Bone marrow (tissue), 2 donors: ENCODE data around the gene CCDC47.

Experiments used
- DNase-seq, 2 donors: peaks; one replicate each; lab custom pipeline; 2025; lab: John Stamatoyannopoulos, UW

Gene CCDC47

GRCh38 chr17:63783522-63783921, 10.1 kb upstream of the CCDC47 start:
- no peak for DNase-seq

DNA sequence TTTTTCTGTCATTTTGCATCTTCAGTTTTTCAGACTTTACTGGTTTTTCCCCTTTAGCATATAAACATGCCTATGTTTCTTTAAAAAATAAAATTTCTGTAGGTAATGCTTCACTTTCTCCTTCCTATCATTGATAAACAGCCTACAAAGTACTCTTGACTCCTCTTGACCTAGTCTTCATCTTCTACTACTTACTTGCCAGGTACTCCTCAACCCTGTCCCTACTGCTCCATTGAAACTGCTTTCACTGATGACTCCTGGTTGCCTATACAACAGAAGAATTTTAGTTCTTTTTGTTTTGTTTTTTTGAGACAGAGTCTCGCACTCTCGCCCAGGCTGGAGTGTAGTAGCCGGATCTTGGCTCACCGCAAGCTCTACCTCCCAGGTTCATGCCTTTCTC, 7.5 kb upstream of the CCDC47 start:
- no peak for DNase-seq

- no peak for DNase-seq
These were observed 7.1 kb upstream of the CCDC47 start for GRCh38 chr17:63780507-63780906.

DNA sequence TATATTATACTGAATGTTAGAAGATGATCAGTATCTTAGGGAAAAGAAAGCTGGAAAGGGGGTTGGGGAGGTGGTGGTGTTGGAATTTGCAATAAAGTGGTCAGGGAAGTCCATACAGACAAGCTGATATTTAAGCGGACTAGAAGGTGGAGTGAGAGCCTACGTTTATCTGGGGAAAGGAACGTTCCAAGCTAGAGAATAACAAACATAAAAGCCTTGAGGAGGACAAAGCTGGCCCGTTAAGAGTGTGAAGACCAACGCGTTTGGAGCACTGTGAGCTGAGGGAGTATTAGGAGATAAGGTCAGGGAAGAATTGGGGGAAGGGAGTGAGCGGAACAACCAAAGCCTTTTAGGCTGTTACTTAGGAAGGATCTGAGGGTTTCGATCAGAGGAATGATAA, 2.0 kb upstream of the CCDC47 start:
- no peak for DNase-seq

- no peak for DNase-seq
These were observed 1.5 kb upstream of the CCDC47 start for GRCh38 chr17:63774969-63775265.

DNA sequence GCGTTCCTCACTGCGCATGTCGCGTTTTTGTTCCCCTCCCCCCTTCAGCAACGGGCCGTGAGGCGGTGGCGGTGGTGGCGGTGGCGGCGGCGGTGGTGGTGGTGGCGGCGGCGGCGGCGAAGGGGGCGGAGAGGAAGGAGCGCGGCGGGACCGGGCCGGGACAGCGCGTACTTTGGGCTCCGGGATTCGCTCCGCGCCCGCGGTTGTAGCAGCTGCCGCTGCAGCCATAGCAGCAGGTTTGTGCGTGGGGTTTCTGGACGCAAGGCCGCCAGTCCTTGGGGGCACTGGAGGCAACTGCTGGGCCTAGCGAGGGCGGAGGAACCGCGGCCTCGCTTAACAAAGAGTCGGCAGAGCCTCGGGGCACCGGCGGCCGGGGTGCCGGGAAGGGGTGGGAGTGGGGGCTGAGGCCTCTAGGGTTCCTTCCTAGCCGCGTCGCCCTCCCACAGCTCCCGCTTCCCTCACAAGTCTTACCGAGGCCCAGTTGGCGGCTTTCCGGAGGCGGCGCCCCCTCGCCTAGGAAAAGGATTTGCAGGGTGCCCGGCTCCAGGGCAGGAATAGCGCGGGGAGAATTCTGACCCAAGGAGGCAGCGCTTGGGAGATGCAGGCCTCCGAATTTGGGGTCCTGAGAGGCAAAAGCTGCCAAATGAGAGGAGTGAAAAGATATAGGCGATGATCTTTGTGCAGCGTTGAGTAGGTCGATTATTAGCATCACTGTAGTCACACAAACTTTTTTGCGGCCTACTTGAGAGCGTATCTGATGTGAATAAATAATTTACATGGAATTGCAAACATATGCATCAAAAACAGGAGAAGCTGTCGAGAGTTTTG, 958 bp upstream of the CCDC47 start, which contains the start of gene DDX42:
TSS of gene DDX42 (plus strand) at position 30 of the 828 bp plus-strand sequence. CDS start 12,880 bp downstream, outside the sequence.
- DNase-seq = peak in 1 of 2 donors; percentile 47

DNA sequence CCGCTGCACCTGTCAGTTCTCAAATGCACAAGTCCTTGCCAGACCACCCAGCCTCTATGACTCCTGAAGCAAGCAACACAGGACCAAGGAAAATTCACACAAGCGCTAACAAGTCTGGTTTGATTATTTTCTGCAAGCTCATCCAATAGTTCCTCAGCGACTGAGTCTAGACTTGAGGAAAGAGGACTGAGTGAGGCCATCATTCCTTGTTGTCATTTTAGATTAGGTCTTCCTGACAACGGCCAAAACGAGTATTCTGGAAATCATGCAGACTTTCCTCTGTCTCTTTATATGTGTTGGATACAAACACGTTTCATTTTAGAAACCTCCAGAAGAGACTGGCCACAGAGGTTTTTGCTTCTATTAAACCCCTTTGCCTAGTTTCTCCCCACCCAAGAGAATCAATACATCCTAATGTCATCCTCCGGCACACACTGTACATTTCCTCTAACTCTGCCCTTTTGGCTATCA, 561 bp downstream of the CCDC47 start:
- DNase-seq = no peak

- DNase-seq = no peak
These were observed 5.0 kb downstream of the CCDC47 start for GRCh38 chr17:63768433-63768832.

DNA sequence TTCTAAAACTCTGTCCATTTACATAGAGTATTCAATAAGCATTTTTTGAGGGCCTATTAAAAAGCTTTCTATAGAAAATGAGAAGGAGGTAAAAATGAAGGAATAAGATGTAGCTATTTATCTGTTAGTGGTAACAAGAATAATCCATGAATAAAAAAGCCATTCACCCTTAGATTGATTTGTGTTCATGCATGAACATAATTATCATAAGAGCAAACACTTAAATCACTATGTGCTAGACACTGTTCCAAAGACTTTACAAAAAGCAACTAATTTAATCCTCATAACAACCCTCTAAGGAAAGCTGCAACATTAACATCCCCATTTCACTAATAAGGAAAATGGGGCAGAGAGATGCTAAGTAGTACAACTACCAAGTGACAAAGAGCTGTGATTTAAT, 6.6 kb downstream of the CCDC47 start:
- DNase-seq = no peak

GRCh38 chr17:63764716-63765115, 8.7 kb downstream of the CCDC47 start:
- no peak for DNase-seq

- no peak for DNase-seq
These were observed 11.0 kb downstream of the CCDC47 start for GRCh38 chr17:63762161-63763078.

- DNase-seq = no peak
These were observed 12.4 kb downstream of the CCDC47 start for GRCh38 chr17:63760771-63761539.

DNA sequence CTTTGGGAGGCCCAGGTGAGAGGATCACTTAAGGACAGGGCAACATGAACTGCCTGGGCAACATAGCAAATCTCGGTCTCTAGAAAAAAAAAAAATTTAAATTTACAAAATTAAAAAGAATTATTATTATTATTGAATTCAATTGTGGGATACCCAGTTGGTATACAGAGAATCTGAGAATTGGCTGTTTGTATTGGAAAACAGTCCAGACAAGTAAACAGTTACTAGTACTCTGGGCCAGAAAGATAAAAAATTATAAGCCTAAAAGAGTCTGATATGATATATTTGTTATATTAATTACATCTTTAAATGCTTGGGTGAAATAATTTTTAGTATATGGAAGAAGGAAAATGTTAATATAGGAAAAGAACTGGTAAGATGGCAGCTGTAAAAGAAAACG, 15.0 kb downstream of the CCDC47 start:
- DNase-seq = no peak

DNA sequence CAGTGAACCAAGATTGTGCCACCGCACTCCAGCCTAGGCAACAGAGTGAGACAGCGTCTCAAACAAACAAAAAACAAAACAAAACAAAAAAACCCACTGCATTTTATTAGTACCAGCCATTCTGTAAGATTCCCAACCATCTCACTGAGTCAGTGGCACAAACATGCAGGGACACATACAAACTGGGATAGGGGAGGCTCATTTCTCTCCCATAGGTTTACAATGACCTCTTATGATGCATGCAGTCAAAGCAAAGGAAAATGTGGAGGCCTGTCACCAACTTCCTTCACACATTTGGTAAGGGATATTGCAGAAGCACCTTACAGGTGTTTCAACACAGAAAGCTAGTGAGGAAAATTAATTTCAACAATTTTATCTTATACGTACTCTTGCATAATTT, 19.4 kb downstream of the CCDC47 start:
- DNase-seq = no peak

DNA sequence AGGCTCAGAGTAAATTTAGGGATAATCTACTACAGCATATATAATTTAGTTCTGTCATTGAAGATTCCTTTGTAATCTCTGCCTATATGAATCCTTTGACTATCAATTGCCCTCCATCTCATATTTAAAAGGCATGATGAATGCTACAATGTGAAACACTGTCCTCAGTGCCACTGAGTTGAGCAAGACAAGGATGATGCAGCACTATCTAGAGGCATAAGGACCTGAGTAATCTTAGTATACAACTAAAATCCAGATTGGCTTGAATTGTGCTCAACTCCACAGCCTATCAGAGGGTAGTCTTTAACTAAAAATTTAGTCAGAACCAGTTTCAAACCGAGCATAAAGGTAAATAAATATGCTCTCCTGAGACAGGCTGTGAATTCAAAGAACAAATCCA, 20.2 kb downstream of the CCDC47 start:
- no peak for DNase-seq

DNA sequence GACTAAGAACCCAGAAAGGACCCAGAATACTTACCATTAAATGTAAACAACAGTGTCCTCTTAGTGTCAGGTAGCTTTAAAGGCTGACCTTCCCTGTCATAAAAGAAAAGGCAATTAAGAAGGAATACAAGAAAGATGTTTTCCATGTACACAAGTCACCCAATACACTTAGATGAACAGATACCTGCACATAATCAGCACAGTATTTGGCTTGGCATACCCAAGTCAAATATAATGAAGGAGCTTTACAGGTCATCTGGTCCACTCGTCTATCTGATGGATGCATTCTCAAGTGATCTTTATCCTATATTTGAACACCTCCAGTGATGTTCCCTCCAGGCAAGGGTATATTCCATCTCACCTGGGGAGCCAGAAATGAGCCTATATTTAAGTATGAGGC, 20.7 kb downstream of the CCDC47 start:
- DNase-seq = no peak

- DNase-seq = peak in 1 of 2 donors; percentile 79
These were observed 21.6 kb downstream of the CCDC47 start for GRCh38 chr17:63751806-63752205.

- peak; percentile 91 to 97 for DNase-seq
These were observed 31.8 kb downstream of the CCDC47 start, which contains the start of gene STRADA for GRCh38 chr17:63741408-63742173. Gene STRADA (minus strand): TSS chr17:63741799. CDS start chr17:63728369, 13,430 bp downstream.

DNA sequence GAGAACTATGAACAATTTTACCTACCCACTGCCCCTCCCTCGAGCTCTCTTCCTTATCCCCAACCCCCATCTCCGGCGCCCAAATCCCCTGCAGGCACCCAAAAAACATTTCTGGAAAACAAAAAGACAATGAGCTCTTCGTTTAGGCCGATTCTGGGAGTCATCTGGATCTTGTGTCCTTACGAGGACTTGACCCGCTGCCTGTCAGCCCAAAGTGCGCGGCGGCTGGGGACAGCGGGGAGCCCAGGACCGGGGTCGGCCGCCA, 32.3 kb downstream of the CCDC47 start:
- no peak for DNase-seq

DNA sequence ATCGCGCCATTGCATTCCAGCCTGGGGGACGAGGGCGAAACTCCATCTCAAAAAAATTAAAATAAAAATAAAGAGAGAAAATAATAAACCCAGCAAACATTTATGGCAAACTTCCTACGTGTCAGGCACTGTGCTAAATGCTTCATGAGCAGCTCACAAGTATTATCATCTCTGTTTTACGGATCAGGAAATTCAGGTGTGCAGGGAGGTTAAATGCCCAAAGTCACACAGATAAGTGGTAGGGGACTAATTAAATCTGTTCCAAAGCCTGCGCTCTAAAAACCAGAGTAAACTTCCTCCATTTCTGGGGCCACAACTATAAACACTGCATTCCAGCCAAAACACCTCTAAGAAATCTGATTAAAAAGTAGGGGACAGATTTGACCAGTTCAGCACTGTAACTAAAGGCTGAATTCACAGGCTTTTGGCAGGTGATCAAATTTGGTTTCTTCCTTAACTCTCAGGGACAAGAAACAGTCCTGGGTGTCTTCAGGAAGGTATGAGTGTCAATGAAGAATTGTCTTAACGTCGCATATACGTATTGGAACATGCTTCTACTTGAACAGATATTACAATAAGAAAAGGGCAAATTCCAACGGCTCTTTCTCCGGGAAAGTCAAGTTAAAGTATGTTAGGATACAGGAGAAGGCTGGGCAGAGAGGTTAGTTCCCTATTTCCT, 32.8 kb downstream of the CCDC47 start:
- DNase-seq = peak in 1 of 2 donors; percentile 21

- no peak for DNase-seq
These were observed 37.7 kb downstream of the CCDC47 start for GRCh38 chr17:63735691-63736090.
